ENCODE measurements around the gene MED20. TPM values are rescaled to one million over a fixed set of nuclear protein-coding genes. Genes with fewer than 3 reads are reported as not detected.

The MED20 gene
- total RNA-seq, 1 experiment from 2014 or later, result 31.8 TPM

DNA sequence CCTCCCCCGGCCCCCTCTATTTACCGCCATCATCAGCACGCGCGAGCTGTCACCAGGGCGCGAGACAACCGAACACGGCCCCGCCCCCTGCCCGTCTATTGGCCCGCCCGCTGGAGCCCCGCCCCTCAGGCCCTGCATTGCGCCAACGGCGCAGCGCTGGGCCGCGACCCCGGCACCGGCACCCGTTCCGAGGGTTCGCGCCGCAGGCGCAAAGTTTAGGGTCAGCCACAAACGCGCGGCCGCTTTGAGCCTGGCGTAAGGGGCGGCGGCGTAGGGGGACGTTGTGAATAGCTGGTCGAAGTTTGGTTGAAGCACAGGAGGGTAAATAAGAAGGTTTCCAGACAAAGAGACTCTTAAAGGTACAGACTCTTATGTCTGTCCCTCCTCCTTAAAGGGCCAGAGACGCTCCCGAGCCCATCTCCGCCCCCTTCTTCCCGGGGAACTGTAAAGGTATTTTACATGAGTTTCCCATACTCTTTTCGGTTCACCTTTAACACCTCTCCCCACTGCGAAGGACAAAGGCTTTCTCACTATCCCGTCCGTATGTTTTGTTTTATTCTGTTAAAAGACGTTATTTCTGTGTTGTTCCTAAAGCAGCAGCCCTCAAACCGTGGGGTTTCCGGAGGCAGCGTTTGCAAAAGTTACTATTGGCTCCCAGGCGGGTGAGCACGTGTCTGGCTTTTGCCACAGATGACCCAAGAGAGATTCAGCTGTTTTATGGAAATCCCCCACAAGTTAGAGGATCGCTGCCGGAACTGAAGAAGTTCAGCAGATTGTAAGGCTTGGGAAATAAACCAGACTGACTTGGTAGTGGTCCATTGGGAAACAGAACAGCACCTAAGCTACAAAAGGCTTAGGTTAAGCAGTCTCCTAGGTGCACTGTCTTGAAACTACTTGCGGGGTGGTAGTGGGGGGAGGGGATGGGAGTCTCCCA, 25.4 kb downstream of the MED20 start, which contains the start of gene USP49:
Gene USP49 (minus strand): TSS at position 76 of the 934 bp plus-strand sequence. CDS start 88,392 bp downstream, outside the sequence.
- Histone ChIP-seq H3K4me3 (ENCODE audit: low read depth, low read length, poor library complexity, severe bottlenecking) (peak within 1 kb of the TSS; percentile 77), H3K9me3 (ENCODE audit: low read depth, low read length, poor library complexity, severe bottlenecking) (no peaks in the 10 kb centered on the region), H3K4me1 (ENCODE audit: insufficient read depth, low read length, poor library complexity, severe bottlenecking) (peaks cover 11% of the 10 kb centered on the region), H3K27me3 (replicated peaks; ENCODE audit: insufficient read depth, low read depth, low read length, poor library complexity) (no peaks in the 10 kb centered on the region), H3K27ac (ENCODE audit: low read depth, low read length, poor library complexity, severe bottlenecking) (peak within 1 kb of the TSS; percentile 81), H3K36me3 (ENCODE audit: insufficient read depth, low read length, poor library complexity, severe bottlenecking) (no peaks in the 10 kb centered on the region)
- intact Hi-C loops (cut with micrococcal nuclease; ENCODE audit: unreplicated experiment), result no loop called here
- POLR2A ChIA-PET (ENCODE audit: low non-redundant PET), result interaction anchor here (0.6 to 0.7 kb wide), 3 partner anchors 10 to 154 kb away, joined by 3 to 10 read pairs (median 5); no protein-coding TSS in a partner anchor
- TSS peak; percentile 71 for BruUV-seq (replicated peaks)
- CTCF ChIA-PET, result interaction anchor here (1.0 to 1.8 kb wide), 2 partner anchors 25 to 109 kb away, joined by 4 to 13 read pairs; partner anchors contain the start of genes BYSL, MED20 and TOMM6
- no peak for TF ChIP-seq EZH2 (IDR thresholded peaks at IDR 0.05; ENCODE audit: borderline replicate concordance, low read depth, low read length, poor library complexity, severe bottlenecking)
- TF ChIP-seq, protein P1, sequence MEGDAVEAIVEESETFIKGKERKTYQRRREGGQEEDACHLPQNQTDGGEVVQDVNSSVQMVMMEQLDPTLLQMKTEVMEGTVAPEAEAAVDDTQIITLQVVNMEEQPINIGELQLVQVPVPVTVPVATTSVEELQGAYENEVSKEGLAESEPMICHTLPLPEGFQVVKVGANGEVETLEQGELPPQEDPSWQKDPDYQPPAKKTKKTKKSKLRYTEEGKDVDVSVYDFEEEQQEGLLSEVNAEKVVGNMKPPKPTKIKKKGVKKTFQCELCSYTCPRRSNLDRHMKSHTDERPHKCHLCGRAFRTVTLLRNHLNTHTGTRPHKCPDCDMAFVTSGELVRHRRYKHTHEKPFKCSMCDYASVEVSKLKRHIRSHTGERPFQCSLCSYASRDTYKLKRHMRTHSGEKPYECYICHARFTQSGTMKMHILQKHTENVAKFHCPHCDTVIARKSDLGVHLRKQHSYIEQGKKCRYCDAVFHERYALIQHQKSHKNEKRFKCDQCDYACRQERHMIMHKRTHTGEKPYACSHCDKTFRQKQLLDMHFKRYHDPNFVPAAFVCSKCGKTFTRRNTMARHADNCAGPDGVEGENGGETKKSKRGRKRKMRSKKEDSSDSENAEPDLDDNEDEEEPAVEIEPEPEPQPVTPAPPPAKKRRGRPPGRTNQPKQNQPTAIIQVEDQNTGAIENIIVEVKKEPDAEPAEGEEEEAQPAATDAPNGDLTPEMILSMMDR (conservative IDR thresholded peaks at IDR 0.05; ENCODE audit: low read depth, low read length), result no peak
- peak; percentile 94 for DNase-seq (ENCODE audit: low spot score)

DNA sequence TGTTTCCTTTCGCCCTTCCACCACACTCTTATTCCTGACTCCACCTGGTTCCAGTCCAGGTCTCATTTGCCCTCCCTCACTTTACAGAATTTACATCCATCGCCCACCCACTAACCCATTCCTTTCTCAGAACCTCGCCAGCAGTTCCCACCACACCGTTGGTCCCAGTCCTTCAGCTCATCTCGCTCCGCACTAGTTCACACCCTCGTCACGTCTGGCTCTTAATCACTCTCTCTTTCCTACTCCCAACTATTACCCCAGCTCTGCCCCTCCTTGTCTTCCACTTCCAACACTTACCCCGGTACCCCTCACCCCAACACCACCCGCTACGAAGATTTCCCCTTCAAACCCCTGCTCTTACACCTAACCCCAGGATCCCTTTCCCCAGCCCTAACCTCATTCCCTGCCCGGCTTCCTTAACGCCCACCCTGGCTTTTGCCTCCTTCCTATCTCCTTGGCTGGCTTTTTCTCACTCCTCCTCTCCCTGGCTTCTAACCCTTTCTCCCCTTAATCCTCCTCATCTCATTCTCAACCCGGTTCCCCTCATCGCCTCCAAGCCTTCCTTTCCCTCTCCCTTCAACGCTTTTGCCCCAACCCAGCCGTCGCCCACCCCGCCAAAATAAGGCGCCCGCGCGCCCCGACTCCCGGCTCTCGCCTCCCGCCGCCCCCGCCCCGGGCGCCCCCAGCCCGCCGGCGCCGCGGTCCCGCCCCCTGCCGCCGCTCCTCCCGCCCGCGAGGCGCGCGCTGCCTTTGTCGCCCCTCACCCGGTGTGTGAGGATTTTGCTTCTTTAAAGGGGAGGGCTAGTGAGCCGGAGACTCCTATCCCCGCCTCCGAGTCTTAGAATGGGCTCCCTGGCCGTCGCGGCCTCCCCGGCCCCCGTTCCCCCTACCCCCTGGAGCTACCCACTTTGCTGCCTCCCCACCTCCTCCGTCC, 26.3 kb downstream of the MED20 start:
- BruUV-seq (replicated peaks), result no TSS peak
- ChIA-PET CTCF (interaction anchor here (0.6 to 3.4 kb wide), 4 partner anchors 26 to 114 kb away, joined by 3 to 13 read pairs (median 6); partner anchors contain the start of genes BYSL, MED20, PRICKLE4 and TOMM6), POLR2A (ENCODE audit: low non-redundant PET) (interaction anchor here (0.6 to 0.7 kb wide), 2 partner anchors 11 to 32 kb away, joined by 3 to 5 read pairs; no protein-coding TSS in a partner anchor)
- Histone ChIP-seq H3K4me1 (ENCODE audit: insufficient read depth, low read length, poor library complexity, severe bottlenecking) (peaks cover 11% of the 10 kb centered on the region), H3K27me3 (replicated peaks; ENCODE audit: insufficient read depth, low read depth, low read length, poor library complexity) (no peaks in the 10 kb centered on the region), H3K36me3 (ENCODE audit: insufficient read depth, low read length, poor library complexity, severe bottlenecking) (no peaks in the 10 kb centered on the region), H3K27ac (ENCODE audit: low read depth, low read length, poor library complexity, severe bottlenecking) (peak overlapping the region; percentile 81), H3K9me3 (ENCODE audit: low read depth, low read length, poor library complexity, severe bottlenecking) (no peaks in the 10 kb centered on the region), H3K4me3 (ENCODE audit: low read depth, low read length, poor library complexity, severe bottlenecking) (peak overlapping the region; percentile 77)
- peak; percentile 10 for DNase-seq (ENCODE audit: low spot score)
- TF ChIP-seq, protein P1 (conservative IDR thresholded peaks at IDR 0.05; ENCODE audit: low read depth, low read length), result no peak
- TF ChIP-seq EZH2 (IDR thresholded peaks at IDR 0.05; ENCODE audit: borderline replicate concordance, low read depth, low read length, poor library complexity, severe bottlenecking), result no peak
- intact Hi-C loops (cut with micrococcal nuclease; ENCODE audit: unreplicated experiment), result no loop called here

Data from A673 (cell line).